ENCODE results near the gene CDX2. TPM values are rescaled to one million over a fixed set of nuclear protein-coding genes. Genes with fewer than 3 reads are reported as not detected.

Gene CDX2
- total RNA-seq, 1 experiment from 2014 or later: 5.1 TPM

- peak overlapping the region; percentile 51 to 53 for H3K4me3 ChIP-seq (ENCODE audit: low read depth in 2 of 2, low read length in 2 of 2)
- no peaks in the 10 kb centered on the region for H3K27me3 ChIP-seq (ENCODE audit: control insufficient read depth, insufficient read depth, low read length)
- POLR2A ChIA-PET: no interaction called here
Measured at GRCh38 chr13:27966641-27967202, 2.4 kb downstream of the CDX2 start.

GRCh38 chr13:27965740-27966640 lies 3.1 kb downstream of the CDX2 start:
- H3K36me3 ChIP-seq (ENCODE audit: control insufficient read depth, insufficient read depth, low read length): no peaks in the 10 kb centered on the region; the same call in 1 of the 2 replicates
- no peak for DNase-seq (ENCODE audit: low read depth, low spot score)
- TF ChIP-seq TCF7L2 (IDR thresholded peaks at IDR 0.05; ENCODE audit: low read depth, low read length) (peak; percentile 92), SIN3A (IDR thresholded peaks at IDR 0.05; ENCODE audit: borderline replicate concordance, insufficient read depth, low read depth, low read length) (no peak)
- CTCF ChIA-PET: interaction anchor here (0.7 kb wide), 1 partner anchor 134 kb away, joined by 3 read pairs; no protein-coding TSS in a partner anchor
- no peaks in the 10 kb centered on the region for H3K9me3 ChIP-seq (ENCODE audit: control insufficient read depth, insufficient read depth, low read depth, low read length)
- in situ Hi-C loops (cut with HindIII; ENCODE audit: low pct_unique_long_range_greater_than_20kb, low sequenced_read_pairs): loop anchor here (25.0 kb wide), 1 partner anchor 129 kb away; no protein-coding TSS in a partner anchor
- H3K4me1 ChIP-seq (ENCODE audit: control insufficient read depth, insufficient read depth, low read length): peaks cover 26% of the 10 kb centered on the region
- BruUV-seq (replicated peaks): no TSS peak
- POLR2A ChIA-PET: no interaction called here
- peak overlapping the region; percentile 51 to 53 for H3K4me3 ChIP-seq (ENCODE audit: low read depth in 2 of 2, low read length in 2 of 2)
- intact Hi-C loops (cut with micrococcal nuclease; ENCODE audit: unreplicated experiment): no loop called here
- ATAC-seq: no peak
- peak overlapping the region; percentile 51 for H3K27ac ChIP-seq (ENCODE audit: low read length)
- no peaks in the 10 kb centered on the region for H3K27me3 ChIP-seq (ENCODE audit: control insufficient read depth, insufficient read depth, low read length)

More at GRCh38 chr13:27966641-27967202, 2.4 kb downstream of the CDX2 start:
- in situ Hi-C loops (cut with HindIII; ENCODE audit: low pct_unique_long_range_greater_than_20kb, low sequenced_read_pairs) (loop anchor here (25.0 kb wide), 1 partner anchor 129 kb away; no protein-coding TSS in a partner anchor), intact Hi-C loops (cut with micrococcal nuclease; ENCODE audit: unreplicated experiment) (no loop called here)
- H3K4me1 ChIP-seq (ENCODE audit: control insufficient read depth, insufficient read depth, low read length): peaks cover 22% of the 10 kb centered on the region
- no TSS peak for BruUV-seq (replicated peaks)
- no peaks in the 10 kb centered on the region; the same call in 1 of the 2 replicates for H3K36me3 ChIP-seq (ENCODE audit: control insufficient read depth, insufficient read depth, low read length)
- no peak for ATAC-seq
- peak overlapping the region; percentile 51 for H3K27ac ChIP-seq (ENCODE audit: low read length)
- CTCF ChIA-PET: interaction anchor here (0.6 kb wide), 1 partner anchor 10 kb away, joined by 4 read pairs; no protein-coding TSS in a partner anchor
- H3K9me3 ChIP-seq (ENCODE audit: control insufficient read depth, insufficient read depth, low read depth, low read length): no peaks in the 10 kb centered on the region
- DNase-seq (ENCODE audit: low read depth, low spot score): no peak
- no peak for TF ChIP-seq CTCF (IDR thresholded peaks at IDR 0.05)
- TF ChIP-seq, protein P1, sequence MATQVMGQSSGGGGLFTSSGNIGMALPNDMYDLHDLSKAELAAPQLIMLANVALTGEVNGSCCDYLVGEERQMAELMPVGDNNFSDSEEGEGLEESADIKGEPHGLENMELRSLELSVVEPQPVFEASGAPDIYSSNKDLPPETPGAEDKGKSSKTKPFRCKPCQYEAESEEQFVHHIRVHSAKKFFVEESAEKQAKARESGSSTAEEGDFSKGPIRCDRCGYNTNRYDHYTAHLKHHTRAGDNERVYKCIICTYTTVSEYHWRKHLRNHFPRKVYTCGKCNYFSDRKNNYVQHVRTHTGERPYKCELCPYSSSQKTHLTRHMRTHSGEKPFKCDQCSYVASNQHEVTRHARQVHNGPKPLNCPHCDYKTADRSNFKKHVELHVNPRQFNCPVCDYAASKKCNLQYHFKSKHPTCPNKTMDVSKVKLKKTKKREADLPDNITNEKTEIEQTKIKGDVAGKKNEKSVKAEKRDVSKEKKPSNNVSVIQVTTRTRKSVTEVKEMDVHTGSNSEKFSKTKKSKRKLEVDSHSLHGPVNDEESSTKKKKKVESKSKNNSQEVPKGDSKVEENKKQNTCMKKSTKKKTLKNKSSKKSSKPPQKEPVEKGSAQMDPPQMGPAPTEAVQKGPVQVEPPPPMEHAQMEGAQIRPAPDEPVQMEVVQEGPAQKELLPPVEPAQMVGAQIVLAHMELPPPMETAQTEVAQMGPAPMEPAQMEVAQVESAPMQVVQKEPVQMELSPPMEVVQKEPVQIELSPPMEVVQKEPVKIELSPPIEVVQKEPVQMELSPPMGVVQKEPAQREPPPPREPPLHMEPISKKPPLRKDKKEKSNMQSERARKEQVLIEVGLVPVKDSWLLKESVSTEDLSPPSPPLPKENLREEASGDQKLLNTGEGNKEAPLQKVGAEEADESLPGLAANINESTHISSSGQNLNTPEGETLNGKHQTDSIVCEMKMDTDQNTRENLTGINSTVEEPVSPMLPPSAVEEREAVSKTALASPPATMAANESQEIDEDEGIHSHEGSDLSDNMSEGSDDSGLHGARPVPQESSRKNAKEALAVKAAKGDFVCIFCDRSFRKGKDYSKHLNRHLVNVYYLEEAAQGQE (IDR thresholded peaks at IDR 0.05; ENCODE audit: insufficient read depth in 1 of 2, low read depth in 2 of 2, low read length in 1 of 2): no peak
- TF ChIP-seq SIN3A (IDR thresholded peaks at IDR 0.05; ENCODE audit: borderline replicate concordance, insufficient read depth, low read depth, low read length): no peak
- no peak for TF ChIP-seq POLR2AphosphoS5 (IDR thresholded peaks at IDR 0.05; ENCODE audit: low read depth, low read length)
- no peak for TF ChIP-seq TCF7L2 (IDR thresholded peaks at IDR 0.05; ENCODE audit: low read depth, low read length)
